RKO (cell line): ENCODE measurements around the gene VEZT.
A peak's percentile ranks its signal among the peaks of the same experiment; 100 is the strongest.

Experiments
- DNase-seq: peaks from one replicate; pipeline ENCODE4 v3.0.0-alpha.2; 2016; ENCODE audit warnings: low spot score

VEZT gene

GRCh38 chr12:95200128-95200894 is 17.3 kb upstream of the VEZT start:
- DNase-seq, result no peak

- no peak for DNase-seq
These were observed 16.4 kb upstream of the VEZT start for GRCh38 chr12:95201056-95201670.

- DNase-seq, result no peak
These were observed 14.7 kb upstream of the VEZT start for GRCh38 chr12:95202691-95203486.

GRCh38 chr12:95203487-95204030 is 14.0 kb upstream of the VEZT start:
- no peak for DNase-seq

- DNase-seq, result no peak
These were observed 13.3 kb upstream of the VEZT start for GRCh38 chr12:95204141-95204866.

GRCh38 chr12:95205016-95205624 is 12.5 kb upstream of the VEZT start:
- no peak for DNase-seq

GRCh38 chr12:95205685-95206084 is 11.9 kb upstream of the VEZT start:
- no peak for DNase-seq

- no peak for DNase-seq
These were observed 10.7 kb upstream of the VEZT start for GRCh38 chr12:95206916-95207315.

GRCh38 chr12:95207407-95207806 is 10.2 kb upstream of the VEZT start:
- DNase-seq, result no peak

GRCh38 chr12:95208678-95209077 is 8.9 kb upstream of the VEZT start:
- DNase-seq, result no peak

GRCh38 chr12:95212586-95212985 is 5.0 kb upstream of the VEZT start:
- peak; percentile 31 for DNase-seq

GRCh38 chr12:95213119-95213518 is 4.5 kb upstream of the VEZT start:
- DNase-seq, result no peak

GRCh38 chr12:95213928-95214327 is 3.7 kb upstream of the VEZT start:
- DNase-seq, result no peak

- DNase-seq, result no peak
These were observed 3.1 kb upstream of the VEZT start for GRCh38 chr12:95214466-95214865.

GRCh38 chr12:95215949-95216348 is 1.7 kb upstream of the VEZT start:
- no peak for DNase-seq

GRCh38 chr12:95216711-95217376 is 763 bp upstream of the VEZT start:
- DNase-seq, result no peak

GRCh38 chr12:95218150-95219133 is 835 bp downstream of the VEZT start:
- DNase-seq, result peak; percentile 83

GRCh38 chr12:95220190-95220589 is 2.6 kb downstream of the VEZT start:
- DNase-seq, result no peak

- DNase-seq, result no peak
These were observed 3.1 kb downstream of the VEZT start for GRCh38 chr12:95220726-95221125.
